Activated T-helper 1 cell treated with anti-CD3 and anti-CD28 coated beads, Interleukin-2, amount 50 U/mL, for 16 hours (primary cell): Measurements from ENCODE around the gene MYO10.

Experiments used
- DNase-seq, 2 donors: peaks; one replicate each; pipeline ENCODE4 v3.0.0-alpha.2; 2020; ENCODE audit warnings: low read depth in 1 of 2, low spot score in 1 of 2

Gene MYO10

DNA sequence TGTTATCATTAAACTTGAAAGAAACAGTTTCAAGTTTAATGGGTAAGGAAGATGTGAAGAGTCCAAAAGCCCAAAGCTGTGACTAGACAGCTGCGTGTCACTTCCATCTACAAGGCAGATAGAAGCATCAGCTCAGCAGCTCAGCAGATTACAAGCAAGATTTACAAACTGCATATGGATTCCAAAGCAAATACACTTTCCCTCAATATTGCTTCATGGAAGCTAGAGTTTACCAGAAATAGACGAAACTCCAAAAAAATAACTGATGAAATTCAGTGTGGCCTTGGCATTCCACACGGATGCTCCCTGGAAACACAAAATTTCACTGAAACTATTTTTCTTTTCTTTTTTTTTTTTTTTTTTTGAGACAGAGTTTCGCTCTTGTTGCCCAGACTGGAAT is 17.9 kb downstream of the MYO10 start:
- no peak for DNase-seq

DNA sequence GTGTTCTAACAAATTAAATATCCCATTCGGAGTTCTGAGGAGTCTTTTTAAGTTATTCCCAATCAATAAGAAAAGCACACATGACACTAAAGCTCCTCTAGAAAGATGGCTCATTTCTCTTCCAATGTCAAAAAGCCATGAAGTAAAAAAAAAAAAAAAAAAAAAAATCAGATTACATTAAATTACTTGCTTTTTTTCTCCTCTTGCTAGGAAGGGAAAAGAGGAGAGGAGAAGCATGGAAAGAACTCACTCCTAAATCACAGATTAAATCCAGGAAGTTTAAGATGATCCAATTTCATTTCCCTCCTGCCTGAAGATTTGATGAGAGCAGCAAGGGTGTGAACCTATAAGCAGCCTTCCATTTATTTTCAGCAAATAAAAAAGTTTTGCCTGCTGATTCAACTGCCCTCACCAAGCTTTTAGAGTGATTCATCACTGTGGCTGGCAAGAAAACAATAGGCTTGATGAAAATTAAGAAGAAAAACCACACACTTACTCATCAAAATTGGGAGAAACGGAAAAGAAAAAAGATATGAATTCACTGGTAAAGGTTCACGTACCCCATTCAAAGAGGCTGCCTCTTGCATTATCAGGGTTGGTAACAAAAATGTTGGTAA is 19.7 kb downstream of the MYO10 start:
- DNase-seq: no peak

- no peak for DNase-seq
These were observed 21.5 kb downstream of the MYO10 start for GRCh38 chr5:16914584-16914983.

DNA sequence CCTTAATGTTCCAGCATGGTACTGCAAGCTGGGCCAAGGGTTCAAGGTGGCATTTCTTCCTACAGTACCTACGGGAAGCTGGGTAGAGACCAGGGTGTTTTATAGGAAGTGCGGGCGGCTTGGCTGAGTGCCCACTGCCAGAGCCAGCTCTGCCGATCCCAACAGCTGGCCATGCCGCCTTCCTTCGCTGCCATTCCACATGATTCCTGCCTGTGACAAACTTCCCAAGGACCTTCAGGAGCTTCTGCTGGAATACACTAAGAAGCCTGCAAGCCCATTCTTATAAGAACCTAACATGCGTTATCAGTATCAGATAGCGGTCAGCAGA is 22.0 kb downstream of the MYO10 start:
- DNase-seq: no peak

GRCh38 chr5:16913187-16914107 is 22.6 kb downstream of the MYO10 start:
- no peak for DNase-seq

DNA sequence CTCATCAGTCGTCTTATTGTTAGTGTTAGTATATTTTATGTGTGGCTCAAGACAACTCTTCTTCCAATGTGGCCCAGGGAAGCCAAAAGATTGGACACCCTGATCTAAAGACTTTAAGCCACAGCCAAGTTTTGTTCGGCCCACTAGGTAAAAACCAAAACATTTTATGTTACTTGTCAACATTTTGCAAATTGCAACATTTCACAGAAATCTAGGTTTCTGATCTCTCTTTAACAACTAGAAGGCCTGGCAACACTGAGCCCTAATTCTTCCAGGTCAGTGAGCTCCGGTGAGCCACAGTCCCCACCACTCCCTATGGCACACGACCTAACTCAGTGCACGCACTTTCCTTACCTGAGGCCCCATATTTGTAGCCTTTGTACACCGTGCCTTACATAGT is 24.0 kb downstream of the MYO10 start:
- no peak for DNase-seq

GRCh38 chr5:16909464-16909863 is 26.6 kb downstream of the MYO10 start:
- no peak for DNase-seq

- DNase-seq: no peak
These were observed 28.8 kb downstream of the MYO10 start for GRCh38 chr5:16907270-16907669.

- DNase-seq: no peak
These were observed 29.8 kb downstream of the MYO10 start for GRCh38 chr5:16906255-16906654.

DNA sequence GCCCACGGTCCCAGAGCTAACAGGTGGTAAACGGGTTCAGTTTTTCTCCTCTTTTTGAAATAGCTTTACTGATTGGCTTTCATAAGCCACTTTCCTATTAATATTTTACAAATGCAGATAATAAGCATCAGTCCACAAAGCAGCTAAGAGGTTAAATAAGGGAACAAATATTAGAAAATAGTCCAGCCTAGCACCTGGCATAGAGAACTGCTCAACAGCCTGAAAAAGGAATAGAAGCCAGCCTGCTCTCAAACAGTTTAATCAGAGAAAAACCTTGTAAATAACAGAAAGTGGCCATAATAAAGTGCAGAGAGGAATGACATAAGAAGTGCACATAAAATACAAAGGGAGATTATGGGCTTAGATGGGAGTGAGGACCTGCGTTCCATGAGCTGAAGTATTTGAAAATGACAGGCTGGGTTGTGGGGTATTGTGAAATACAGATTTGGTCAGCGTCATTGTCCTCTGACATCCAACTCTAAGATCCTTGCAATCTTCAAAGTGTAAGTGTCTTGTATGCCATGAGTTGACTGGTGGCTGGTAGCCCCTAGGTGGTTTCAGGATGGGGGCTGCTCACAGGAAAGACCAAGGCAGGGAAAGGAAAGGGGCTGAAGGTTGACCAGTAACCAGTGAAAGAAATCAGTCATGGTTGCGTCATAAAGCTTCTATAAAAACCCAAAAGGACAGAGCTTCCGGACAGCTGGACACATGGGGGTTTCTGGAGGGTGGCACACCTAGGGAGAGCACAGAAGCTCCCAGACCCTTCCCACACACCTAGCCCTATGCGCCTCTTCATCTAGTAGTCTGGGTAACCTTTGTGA is 32.4 kb downstream of the MYO10 start:
- no peak for DNase-seq

DNA sequence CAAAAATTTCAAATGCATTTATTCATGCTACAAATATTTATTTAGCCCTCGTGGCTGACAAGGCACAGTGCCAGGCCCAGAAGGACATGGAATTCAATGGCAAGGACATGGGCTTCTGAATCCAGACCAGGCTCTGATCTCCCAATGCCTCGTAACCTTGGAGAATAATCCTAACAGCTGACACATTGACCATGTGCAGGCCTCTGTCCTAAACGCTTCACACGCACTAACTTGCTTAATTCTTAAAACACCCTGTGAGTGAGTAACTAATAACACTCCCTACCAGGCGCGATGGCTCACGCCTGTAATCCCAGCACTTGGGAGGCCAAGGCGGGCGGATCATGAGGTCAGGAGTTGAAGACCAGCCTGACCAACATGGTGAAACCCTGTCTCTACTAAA is 33.2 kb downstream of the MYO10 start:
- DNase-seq: no peak

DNA sequence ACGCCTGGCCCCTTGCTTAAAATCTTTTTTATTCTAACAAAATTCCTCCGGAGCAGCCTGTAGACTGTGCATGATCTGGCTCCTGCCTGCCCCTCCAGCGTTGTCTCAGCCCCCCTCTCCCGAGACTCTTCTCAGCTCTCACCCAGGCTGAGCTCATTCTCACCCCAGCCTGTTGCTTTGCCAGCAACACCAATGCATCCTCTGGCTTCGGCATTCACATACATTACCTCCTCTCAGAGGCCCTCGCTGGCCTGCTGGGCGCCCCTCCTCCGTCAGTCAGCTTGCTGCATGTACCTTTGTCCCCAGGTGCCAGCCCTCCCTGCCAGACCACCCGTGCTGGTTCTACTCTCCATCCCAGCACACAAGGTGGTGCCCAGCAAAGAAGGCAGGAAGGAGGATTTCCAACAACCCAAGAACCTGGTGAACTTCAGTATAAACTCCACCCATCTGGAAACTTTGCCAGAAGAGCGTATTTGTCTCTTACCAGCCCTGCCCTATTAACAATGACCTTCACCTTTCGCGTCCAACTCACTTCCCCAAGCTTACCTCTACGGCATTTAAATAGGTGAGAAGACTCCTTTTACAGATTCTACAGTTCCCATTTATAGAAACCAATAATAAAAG is 35.0 kb downstream of the MYO10 start:
- DNase-seq: no peak

DNA sequence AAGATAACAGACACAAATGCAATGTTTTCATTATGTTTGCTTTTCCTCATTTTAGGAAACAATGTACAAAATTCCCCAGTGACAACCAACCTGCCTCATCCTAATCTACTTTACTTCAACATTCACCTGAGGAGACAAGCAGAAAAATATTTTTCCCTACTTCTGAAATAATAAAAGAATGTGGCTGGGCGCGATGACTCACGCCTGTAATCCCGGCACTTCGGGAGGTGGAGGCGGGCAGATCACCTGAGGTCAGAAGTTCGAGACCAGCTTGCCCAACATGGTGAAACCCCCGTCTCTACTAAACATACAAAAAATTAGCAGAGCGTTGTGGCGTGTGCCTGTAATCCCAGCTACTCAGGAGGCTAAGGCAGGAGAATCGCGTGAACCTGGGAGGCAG is 36.9 kb downstream of the MYO10 start:
- no peak for DNase-seq

- DNase-seq: no peak
These were observed 38.3 kb downstream of the MYO10 start for GRCh38 chr5:16897800-16898199.

GRCh38 chr5:16897284-16897704 is 38.8 kb downstream of the MYO10 start:
- DNase-seq: no peak

DNA sequence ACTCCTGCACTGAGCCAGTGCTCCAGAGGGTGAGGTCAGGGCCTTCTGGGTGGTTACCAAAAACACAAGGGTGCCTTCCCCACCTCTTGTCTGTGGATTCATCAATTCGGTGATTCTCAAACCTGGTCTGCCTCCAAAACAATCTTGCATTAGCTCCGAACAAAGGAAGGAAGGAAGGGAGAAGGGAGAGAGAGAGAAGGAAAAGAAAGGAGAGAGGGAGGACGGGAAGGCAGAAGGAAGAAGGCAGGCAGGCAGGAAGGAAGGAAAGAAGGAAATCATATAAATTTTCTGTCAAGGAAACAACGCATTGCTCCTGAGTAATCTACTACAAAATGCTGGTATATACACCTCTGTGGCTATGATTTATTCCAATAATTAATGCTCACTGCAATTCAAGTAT is 39.3 kb downstream of the MYO10 start:
- DNase-seq: no peak

GRCh38 chr5:16894236-16895057 is 41.6 kb downstream of the MYO10 start:
- no peak for DNase-seq

GRCh38 chr5:16891033-16891432 is 45.1 kb downstream of the MYO10 start:
- DNase-seq: no peak

DNA sequence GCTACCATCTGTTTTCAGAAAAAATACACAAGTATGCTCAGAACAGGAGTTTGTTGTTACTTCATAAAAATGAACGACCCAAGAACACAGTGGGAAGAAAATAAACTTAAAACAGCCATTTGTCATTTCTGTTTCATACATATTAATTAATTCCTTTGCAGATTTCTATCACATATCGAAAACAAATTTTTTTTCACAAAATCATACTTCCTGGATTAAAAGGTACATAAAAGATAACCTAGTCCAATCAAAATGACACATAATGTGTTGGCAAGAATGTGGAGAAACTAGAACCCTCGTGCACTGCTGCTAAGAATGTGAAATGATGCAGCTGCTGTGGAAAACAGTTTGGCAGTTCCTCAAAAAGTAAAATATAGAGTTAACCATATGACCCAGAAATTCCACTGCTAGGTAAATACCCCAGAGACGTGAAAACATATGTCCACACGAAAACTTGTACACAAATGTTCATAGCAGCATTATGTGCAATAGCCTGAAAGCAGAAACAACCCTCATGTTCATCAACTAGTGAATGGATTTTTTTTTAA is 46.0 kb downstream of the MYO10 start:
- DNase-seq: no peak

DNA sequence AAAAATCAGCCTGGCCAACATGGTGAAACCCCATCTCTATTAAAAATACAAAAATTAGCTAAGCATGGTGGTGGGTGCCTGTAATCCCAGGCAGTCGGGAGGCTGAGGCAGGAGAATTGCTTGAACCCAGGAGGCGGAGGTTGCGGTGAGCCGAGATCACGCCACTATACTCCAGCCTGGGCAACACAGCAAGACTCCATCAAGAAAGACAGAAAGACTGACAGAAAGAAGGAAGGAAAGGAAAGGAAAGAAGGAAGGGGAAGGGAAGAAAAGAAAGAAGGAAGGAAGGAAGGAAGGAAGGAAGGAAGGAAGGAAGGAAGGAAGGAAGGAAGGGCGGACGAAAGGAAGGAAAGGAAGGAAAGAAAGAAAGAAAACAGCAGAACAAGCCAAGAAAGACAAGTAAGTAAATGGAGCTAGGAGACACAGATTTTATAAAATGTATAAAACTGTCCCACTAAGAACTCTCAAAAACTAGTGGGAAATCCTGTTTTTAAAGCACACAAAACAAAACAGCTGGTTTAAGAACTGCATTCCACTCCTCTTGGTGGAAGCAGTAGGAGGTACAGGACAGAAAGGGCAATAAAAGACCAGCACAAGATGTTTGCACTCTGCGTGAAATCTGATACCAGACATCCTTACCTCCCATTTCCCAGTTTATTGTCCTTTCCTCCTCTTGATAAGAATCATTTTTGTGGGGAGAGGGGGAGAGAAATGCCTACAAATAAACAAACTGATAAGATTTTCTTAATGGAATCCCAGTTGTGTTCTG is 46.7 kb downstream of the MYO10 start:
- no peak for DNase-seq
